GM19468 (cell line): ENCODE results near the gene SDK2.

Source experiments
- ATAC-seq: cut with Tn5 transposase; IDR thresholded peaks from one replicate; pipeline ENCODE4 v1.9.1; 2021; ENCODE audit warnings: mild to moderate bottlenecking, moderate library complexity, moderate number of reproducible peaks; ENCODE audit not compliant: unreplicated experiment; ENCODE audit errors: extremely low read depth

The SDK2 gene

GRCh38 chr17:73644145-73645049 is at the start of gene SDK2:
Gene SDK2, minus strand, starts transcription at chr17:73644445. Its CDS starts 357 bp downstream, at chr17:73644088.
- ATAC-seq, result no peak

GRCh38 chr17:73693071-73693470 is 48.8 kb upstream of the SDK2 start:
- ATAC-seq, result no peak

- ATAC-seq, result no peak
Measured at GRCh38 chr17:73691321-73691766, 47.1 kb upstream of the SDK2 start.

- no peak for ATAC-seq
Measured at GRCh38 chr17:73690676-73691075, 46.4 kb upstream of the SDK2 start.

- no peak for ATAC-seq
Measured at GRCh38 chr17:73689596-73690275, 45.5 kb upstream of the SDK2 start.

- no peak for ATAC-seq
Measured at GRCh38 chr17:73686961-73687360, 42.7 kb upstream of the SDK2 start.

- no peak for ATAC-seq
Measured at GRCh38 chr17:73686126-73686525, 41.9 kb upstream of the SDK2 start.

- ATAC-seq, result no peak
Measured at GRCh38 chr17:73684183-73684582, 39.9 kb upstream of the SDK2 start.

- no peak for ATAC-seq
Measured at GRCh38 chr17:73683771-73684170, 39.5 kb upstream of the SDK2 start.

- no peak for ATAC-seq
Measured at GRCh38 chr17:73681946-73682345, 37.7 kb upstream of the SDK2 start.

- ATAC-seq, result no peak
Measured at GRCh38 chr17:73679476-73679875, 35.2 kb upstream of the SDK2 start.

GRCh38 chr17:73678999-73679398 is 34.8 kb upstream of the SDK2 start:
- ATAC-seq, result no peak

- ATAC-seq, result no peak
Measured at GRCh38 chr17:73669771-73670170, 25.5 kb upstream of the SDK2 start.

GRCh38 chr17:73667181-73667959 is 23.1 kb upstream of the SDK2 start:
- ATAC-seq, result no peak

- no peak for ATAC-seq
Measured at GRCh38 chr17:73663614-73664013, 19.4 kb upstream of the SDK2 start.

GRCh38 chr17:73660366-73660765 is 16.1 kb upstream of the SDK2 start:
- no peak for ATAC-seq

GRCh38 chr17:73658821-73659515 is 14.7 kb upstream of the SDK2 start:
- ATAC-seq, result no peak

GRCh38 chr17:73657473-73658116 is 13.3 kb upstream of the SDK2 start:
- ATAC-seq, result no peak

- no peak for ATAC-seq
Measured at GRCh38 chr17:73654241-73654640, 10.0 kb upstream of the SDK2 start.

GRCh38 chr17:73653810-73654209 is 9.6 kb upstream of the SDK2 start:
- no peak for ATAC-seq
